ENCODE measurements around the gene ZKSCAN2. TPM values are rescaled to one million over a fixed set of nuclear protein-coding genes. Genes with fewer than 3 reads are reported as not detected.
A peak's percentile ranks its signal among the peaks of the same experiment; 100 is the strongest.

The ZKSCAN2 gene
- 2.2 and 2.6 TPM in 2 replicates for total RNA-seq (2014; rRNA removed; shearing (Covaris generic); ENCODE audit: low replicate concordance)

DNA sequence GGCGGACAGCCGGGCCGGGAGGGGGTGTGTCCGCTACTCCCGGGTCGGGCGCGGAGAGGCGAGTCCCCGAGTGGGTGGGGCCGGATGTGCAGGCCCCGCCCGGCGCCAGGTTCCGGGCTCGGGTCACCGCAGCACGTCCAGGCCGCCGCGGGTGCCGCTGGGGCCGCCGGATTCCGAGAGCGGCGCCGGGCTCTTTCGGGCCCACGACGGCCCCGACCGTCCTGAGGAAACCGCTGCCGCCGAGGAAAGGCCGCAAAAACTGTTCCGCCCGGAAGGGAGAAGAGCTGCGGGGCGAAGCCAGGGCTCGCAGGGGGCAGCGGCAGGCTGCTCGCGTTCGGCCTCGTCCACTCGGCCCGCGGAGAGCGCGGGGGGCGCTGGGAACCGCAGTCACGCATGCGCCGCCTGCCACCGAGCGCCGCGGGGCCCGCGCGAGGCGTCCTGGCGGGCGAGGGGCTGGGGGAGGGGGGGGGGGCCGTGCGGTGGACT, at the start of gene ZKSCAN2:
Gene ZKSCAN2 (minus strand): TSS at position 376 of the 486 bp plus-strand sequence. CDS start 718 bp downstream, outside the sequence.
- no peaks in the 10 kb centered on the region for H3K9me3 ChIP-seq
- H3K36me3 ChIP-seq, result peaks cover 22% of the 10 kb centered on the region
- no peaks in the 10 kb centered on the region for H3K27me3 ChIP-seq
- peak; percentile 97 for DNase-seq
- H3K4me3 ChIP-seq, result peak within 1 kb of the TSS; percentile 99

DNA sequence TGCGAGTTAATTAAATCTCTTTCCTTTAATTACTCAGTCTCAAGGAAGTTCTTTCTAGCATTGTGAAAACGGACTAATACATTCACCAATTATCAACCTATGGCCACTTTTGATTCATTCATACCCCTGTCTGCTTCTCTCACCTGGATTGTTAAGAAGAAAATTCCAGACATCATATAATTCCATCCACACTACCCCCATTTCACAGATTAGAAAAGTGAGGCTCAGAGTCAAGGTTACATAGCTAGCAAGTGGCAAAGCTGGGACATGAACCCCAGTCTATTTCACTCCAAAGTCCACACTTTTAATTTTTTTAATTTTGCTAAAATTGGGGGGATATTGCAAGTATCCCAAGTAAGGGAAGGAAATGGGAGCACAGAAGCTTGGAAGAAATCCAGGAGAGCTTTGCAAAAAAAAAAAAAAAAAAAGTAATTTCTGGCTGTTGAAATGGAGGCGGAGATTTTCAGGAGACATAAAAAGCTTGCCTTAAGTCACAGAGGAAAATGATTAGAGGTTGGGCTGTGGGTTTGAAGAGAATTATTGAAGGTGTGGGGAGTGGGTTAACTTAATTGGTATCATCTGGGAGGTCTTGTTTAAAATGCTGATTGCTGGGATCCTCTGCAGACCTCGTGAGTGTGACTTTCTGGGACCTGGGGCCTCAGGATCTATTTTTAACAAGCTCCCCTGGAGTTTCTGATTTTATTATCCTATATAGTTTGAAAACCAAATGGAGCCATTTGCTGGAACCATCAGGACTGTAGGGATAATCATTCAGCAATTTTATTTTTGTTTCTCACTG, 42.3 kb upstream of the ZKSCAN2 start:
- Histone ChIP-seq H3K36me3 (no peaks in the 10 kb centered on the region), H3K27me3 (no peaks in the 10 kb centered on the region; the same call in 1 of the 2 replicates), H3K4me3 (no peak overlapping the region), H3K9me3 (no peaks in the 10 kb centered on the region)
- no peak for DNase-seq

DNA sequence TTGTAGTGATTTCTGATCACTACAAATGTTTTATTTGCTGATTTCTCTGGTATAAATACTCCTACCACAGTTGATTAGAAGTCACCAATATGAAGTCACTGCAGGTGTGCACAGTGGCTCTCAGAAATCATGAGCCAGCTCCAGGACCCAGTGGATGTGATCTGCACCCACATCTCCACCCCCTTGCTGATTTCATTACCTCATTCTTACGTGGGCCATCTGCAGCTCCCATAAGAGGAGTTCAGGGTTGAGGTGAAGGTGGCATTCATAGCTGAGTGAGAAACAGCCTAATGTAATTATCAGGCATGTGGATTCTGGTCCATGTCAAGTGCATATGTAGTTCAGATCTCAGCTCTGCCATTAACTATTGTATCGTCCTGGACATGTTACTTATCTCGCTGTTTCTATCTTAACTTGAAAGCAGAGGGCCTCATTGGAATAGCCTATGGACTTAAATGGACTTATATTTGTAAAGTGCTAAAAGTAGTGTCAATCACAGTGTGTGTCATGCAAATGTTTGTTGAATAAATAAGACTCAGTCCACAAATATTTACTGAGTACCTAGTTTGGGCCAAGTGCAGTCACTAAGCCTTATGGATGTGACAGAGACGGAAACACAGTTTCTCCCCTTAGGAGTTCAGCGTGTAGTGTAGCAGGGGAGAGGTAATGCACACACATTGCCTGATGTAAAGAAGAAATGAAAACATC, 40.7 kb upstream of the ZKSCAN2 start:
- no peak for DNase-seq
- no peak overlapping the region for H3K4me3 ChIP-seq
- H3K36me3 ChIP-seq, result no peaks in the 10 kb centered on the region
- peaks cover 3% of the 10 kb centered on the region; the same call in 1 of the 2 replicates for H3K27me3 ChIP-seq
- H3K9me3 ChIP-seq, result no peaks in the 10 kb centered on the region

DNA sequence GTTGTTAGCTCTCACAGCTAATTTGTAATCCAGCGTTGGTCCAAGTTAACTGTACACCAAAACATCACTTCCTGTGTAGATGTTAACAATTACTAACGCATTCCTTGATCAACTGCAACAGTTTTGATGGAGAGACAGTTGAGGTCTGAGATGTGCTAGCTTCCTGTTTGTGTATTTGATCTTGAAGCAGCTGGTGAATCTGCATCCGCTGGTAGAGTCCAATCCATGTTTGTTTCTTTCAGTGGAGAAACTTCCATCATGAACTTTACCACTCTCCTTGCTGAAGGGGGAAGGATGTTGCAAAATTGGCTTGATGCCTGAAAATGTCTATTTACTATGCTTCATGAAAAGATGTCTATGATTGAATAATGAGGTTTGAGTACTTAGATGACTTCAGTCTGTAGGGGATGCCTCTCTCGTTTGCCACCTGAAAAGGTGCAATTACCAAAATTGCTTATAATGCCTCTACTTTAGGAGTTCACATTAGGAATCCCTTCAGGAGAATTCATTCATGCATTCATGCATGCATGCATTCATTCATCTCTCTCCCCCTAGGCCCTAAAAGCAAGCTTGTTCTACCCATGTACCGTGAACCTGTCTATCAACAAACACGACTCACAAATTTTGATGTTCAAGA, 39.6 kb upstream of the ZKSCAN2 start:
- H3K36me3 ChIP-seq, result no peaks in the 10 kb centered on the region
- no peak overlapping the region for H3K4me3 ChIP-seq
- no peaks in the 10 kb centered on the region for H3K9me3 ChIP-seq
- H3K27me3 ChIP-seq, result peaks cover 10% of the 10 kb centered on the region
- no peak for DNase-seq

DNA sequence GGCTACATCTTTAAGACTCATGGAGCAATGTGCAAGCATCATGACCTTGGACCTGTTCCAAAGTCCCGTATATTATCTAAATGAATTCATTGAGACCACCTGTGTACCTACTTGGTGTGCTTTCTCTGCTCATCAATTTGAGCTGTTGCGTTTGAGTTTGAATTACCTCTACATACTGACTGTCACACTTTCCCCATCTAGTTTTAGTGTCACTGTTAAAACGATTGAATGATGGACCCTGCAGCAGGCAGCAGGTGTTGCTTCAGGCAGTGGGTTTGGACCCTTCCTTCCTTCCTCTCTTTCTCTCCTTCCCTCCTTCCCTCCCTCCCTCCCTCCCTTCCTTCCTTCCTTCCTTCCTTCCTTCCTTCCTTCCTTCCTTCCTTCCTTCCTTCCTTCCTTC, 33.9 kb upstream of the ZKSCAN2 start:
- Histone ChIP-seq H3K27me3 (peaks cover 10% of the 10 kb centered on the region), H3K9me3 (no peaks in the 10 kb centered on the region), H3K4me3 (no peak overlapping the region)

DNA sequence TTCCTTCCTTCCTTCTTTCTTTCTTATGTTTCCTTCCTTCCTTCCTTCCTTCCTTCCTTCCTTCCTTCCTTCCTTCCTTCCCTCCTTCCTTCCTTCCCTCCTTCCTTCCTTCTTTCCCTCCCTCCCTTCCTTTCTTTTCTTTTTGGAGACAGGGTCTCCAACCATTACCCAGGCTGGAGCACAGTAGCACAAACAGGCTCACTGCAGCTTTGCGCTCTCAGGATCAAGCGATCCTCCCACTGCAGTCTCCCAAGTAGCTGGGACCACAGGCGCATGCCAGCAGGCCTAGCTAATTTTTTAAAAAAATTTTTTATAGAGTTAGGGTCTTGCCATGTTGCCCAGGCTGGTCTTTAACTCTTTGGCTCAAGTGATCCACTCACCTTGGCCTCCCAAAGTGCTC, 31.8 kb upstream of the ZKSCAN2 start:
- Histone ChIP-seq H3K27me3 (peaks cover 12% of the 10 kb centered on the region), H3K9me3 (peaks cover 3% of the 10 kb centered on the region), H3K36me3 (no peaks in the 10 kb centered on the region), H3K4me3 (no peak overlapping the region)
- DNase-seq, result no peak

More for the DNA sequence above, 33.9 kb upstream of the ZKSCAN2 start:
- H3K36me3 ChIP-seq, result no peaks in the 10 kb centered on the region
- no peak for DNase-seq

DNA sequence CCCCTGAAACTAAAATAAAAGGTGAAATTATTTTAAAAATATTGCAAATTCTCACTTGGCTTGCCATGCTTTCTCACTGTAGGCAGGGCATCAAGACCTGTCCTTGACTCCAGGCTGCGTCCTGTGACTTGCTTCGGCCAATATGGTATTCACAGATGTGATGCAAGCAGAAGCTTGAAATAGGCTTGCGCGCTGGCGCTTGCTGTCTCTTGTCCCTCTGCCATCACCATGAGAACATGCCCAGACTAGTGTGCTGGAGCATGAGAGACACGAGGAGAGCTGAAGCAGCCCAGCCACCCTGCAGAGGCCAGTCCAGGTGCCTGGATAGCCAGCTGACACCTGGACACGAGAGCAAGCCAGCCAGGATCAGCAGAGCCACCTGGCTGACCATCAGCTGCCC, 21.8 kb upstream of the ZKSCAN2 start:
- no peaks in the 10 kb centered on the region for H3K27me3 ChIP-seq
- peaks cover 4% of the 10 kb centered on the region; the same call in 1 of the 2 replicates for H3K9me3 ChIP-seq
- no peak for DNase-seq
- H3K4me3 ChIP-seq, result no peak overlapping the region
- H3K36me3 ChIP-seq, result no peaks in the 10 kb centered on the region

DNA sequence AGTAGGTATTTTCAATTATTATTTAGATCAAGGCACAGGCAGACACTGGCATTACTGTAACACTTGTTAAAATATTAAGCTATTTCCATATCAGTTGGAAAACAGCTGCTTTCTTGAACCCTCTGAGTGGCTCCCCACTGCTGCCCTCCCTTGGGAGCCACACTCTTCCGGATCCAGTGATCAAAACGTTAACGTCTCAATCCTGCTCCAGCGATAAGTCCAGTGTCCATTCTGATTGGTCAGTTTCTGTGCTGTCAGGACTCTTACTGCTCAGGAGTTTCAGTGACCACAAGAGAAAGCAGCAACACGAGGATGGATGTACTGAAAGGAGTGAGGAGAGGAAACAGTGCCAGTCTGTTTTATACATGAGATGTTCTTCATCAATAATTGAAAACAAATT, 13.8 kb upstream of the ZKSCAN2 start:
- no peaks in the 10 kb centered on the region for H3K27me3 ChIP-seq
- no peak for DNase-seq
- H3K9me3 ChIP-seq, result no peaks in the 10 kb centered on the region
- no peak overlapping the region for H3K4me3 ChIP-seq
- peaks cover 3% of the 10 kb centered on the region for H3K36me3 ChIP-seq

DNA sequence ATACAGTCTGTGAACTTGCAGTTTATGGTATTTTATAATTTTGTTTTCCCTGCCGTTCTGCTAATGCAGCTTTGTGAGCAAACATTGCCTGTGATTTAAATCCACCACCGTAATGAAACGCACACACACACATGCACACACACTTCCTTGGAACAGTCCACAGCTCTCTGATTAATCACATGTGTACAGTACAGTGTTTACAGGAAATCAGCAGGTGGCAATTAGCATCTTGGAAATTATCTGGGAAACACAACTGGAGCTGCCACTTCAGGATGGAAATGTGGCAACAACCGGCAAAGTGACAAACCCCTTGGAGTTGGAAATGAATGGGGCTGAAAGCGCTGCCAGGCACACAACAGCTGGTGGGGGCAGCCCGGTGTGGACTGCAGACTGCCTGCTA, 12.9 kb upstream of the ZKSCAN2 start:
- Histone ChIP-seq H3K36me3 (peaks cover 7% of the 10 kb centered on the region), H3K9me3 (no peaks in the 10 kb centered on the region), H3K4me3 (no peak overlapping the region), H3K27me3 (no peaks in the 10 kb centered on the region)
- DNase-seq, result no peak

DNA sequence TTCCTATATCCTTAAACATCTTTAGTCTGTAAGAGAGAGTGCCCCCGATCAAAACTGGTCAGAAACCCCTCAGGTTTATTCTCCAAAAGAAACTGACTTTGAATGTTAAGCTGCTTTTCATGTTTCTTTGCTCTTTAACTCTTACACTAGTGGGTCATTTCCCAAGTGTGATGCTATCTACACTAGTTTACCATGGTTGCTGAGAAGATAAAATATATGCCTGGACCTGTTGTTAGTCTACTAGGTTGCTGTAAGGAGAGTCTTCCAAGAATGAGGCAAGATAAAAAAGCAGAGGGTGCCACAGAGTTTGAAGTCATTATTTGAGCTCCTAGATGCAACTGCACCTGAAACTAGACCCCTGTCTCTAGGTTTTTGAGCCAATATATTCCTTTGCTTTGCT, 12.2 kb upstream of the ZKSCAN2 start:
- peaks cover 10% of the 10 kb centered on the region for H3K36me3 ChIP-seq
- no peak overlapping the region for H3K4me3 ChIP-seq
- no peaks in the 10 kb centered on the region for H3K27me3 ChIP-seq
- no peak for DNase-seq
- H3K9me3 ChIP-seq, result no peaks in the 10 kb centered on the region

DNA sequence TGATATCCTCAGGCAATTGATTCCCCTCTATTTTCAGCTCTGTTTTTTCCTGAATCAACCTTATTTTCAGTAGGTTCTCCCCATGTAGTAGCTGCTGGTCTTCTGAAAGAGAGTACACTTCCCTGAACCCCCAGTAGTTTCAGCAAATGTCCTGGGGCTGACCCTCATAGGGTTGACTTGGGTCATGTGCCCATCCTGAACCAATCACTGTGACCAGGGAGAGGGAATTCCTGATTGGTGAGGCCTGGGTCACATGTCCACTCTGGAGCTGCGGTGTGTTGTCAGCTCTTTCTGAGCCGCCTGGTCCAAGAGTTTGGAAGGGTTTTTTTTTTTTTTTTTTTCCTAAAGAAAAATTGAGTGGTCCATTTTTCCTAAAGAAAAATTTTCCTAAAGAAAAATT, 8.3 kb upstream of the ZKSCAN2 start:
- peaks cover 29% of the 10 kb centered on the region for H3K36me3 ChIP-seq
- no peak for DNase-seq
- H3K27me3 ChIP-seq, result no peaks in the 10 kb centered on the region
- no peaks in the 10 kb centered on the region for H3K9me3 ChIP-seq
- no peak overlapping the region for H3K4me3 ChIP-seq

DNA sequence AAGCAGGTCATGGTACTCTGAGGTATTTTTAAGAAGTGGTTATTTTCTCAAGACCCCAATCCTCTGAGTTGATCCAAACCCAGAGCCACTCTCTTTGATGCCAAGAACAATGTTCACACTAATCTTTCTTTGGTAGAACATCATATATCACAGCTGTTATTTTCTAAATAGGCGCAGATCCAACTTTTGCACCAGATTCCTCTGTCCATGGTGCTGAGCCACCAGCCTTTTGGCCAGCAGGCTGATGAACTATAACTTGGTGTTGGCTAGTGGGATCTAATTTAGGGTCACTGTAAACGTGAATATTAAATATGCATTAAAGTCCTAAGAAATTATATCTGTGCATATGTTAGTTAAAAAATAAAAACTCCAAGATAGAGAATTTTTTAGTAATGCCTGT, 7.0 kb upstream of the ZKSCAN2 start:
- no peaks in the 10 kb centered on the region for H3K27me3 ChIP-seq
- peaks cover 37% of the 10 kb centered on the region for H3K36me3 ChIP-seq
- H3K9me3 ChIP-seq, result no peaks in the 10 kb centered on the region
- DNase-seq, result peak; percentile 12
- H3K4me3 ChIP-seq, result no peak overlapping the region

DNA sequence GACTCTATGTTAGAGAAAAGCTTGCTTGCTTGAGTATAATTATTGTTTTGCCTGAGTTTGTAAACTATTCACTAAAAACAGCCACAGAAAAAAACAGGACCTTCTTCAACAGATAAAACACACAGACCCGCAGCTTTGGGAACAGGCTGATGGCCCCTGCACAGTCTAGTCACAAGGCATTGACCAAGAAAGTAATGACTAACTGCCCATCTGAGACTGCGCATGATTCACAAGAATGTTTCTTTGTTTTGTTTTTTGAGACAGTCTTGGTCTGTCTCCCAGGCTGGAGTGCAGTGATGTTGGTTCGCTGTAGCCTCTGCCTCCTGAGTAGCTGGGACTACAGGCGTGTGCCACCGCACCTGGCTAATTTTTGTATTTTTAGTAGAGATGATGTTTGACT, 2.8 kb upstream of the ZKSCAN2 start:
- DNase-seq, result no peak
- Histone ChIP-seq H3K36me3 (peaks cover 34% of the 10 kb centered on the region), H3K27me3 (no peaks in the 10 kb centered on the region), H3K4me3 (no peak overlapping the region), H3K9me3 (no peaks in the 10 kb centered on the region)

DNA sequence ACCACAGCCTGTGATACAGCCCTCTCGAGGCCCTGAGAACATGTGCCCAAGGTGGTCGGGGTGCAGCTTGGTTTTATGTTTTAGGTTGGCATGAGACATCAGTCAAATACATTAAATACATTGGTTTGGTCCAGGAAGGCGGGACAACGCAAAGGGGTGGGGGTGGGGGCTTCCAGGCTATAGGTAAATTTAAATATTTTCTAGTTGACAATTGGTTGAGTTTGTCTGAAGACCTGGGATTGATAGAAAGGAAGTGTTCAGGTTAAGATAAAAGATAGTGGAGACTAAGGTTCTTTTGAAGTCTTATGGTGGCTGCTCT, 1.2 kb upstream of the ZKSCAN2 start:
- H3K4me3 ChIP-seq, result peak overlapping the region; percentile 99
- H3K9me3 ChIP-seq, result no peaks in the 10 kb centered on the region
- DNase-seq, result no peak
- no peaks in the 10 kb centered on the region for H3K27me3 ChIP-seq
- peaks cover 27% of the 10 kb centered on the region for H3K36me3 ChIP-seq

DNA sequence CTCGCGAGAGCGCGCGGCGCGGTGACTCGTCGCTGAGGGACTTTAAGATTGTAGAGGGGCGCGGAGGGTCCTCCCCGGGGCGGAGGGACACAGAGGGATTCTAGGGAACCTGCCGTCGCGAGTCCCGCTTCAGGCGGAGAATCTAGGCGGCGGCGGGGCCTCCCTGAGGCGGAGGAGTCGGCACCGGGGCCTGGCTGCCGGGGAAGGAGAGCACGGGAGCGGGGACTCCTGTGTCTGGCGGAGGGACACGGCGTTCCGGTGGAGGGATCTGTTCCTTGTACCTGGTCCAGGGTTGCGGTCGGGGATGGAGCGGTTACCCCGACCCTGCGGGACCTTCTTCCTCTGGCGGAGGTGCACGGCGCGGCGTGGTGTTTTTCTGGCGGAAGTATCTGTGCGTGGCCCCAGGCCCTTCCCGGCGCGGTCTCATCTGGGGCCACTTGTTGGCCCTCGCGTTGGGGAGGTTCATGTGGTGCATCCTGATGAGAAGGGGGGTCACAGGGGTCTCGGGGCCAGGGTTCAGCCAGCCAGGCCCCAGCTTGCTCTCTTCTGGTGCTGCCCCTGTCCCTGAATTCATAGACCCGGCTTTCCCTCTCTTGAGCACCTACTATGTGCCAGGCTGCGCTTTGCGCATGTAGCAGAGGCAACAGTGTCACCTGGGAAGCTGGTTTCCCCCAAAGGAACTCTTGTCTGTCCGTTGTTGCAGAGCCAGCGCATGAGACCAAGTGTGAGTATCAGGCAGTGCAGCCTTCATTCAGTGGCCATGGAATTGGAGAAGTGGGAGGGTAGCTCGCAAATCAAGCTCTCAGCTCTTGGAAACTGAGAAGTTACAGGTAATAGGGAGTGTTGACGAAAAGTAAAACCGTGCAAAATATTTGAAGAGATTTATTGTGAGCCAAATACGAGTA, 563 bp upstream of the ZKSCAN2 start:
- H3K9me3 ChIP-seq, result no peaks in the 10 kb centered on the region
- H3K4me3 ChIP-seq, result peak overlapping the region; percentile 99
- DNase-seq, result peak; percentile 91
- no peaks in the 10 kb centered on the region for H3K27me3 ChIP-seq
- peaks cover 29% of the 10 kb centered on the region for H3K36me3 ChIP-seq

DNA sequence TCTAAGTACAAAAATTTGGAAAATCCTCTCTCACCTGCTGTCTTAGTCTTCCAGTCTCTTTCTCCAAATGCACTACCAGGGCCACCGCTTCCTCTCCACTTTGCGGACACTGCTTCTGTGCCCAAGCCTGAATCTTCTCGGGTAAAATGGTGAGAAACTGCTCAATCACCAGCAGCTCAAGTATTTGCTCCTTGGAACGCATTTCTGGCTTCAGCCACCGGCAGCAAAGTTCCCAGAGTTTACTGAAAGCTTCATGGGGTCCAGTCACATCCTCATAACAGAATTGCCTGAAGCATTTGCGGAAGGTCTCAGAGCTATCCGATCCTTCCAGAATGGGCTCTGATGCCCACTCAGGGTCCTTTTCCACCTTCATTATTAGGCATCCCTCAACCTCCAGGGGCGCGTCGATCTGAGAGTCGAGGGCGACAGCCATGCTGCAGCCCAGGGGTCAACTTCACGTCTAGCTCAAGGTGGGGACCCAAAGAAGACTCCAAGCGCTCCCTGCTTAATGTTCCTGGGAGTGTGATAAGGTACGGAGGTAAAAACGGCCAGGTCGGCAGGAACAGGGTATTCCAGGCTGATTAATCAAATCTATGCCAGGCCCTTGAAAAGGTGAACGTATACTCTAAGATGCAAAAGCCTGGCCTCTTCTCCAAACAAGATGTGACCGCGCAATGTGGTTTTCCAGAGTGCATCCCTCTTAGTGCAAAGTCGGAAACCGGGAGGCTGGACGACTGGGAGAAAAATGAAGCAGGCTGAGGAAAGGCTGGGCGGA, 763 bp downstream of the ZKSCAN2 start:
- peaks cover 21% of the 10 kb centered on the region for H3K36me3 ChIP-seq
- peak; percentile 8 for DNase-seq
- no peaks in the 10 kb centered on the region for H3K27me3 ChIP-seq
- H3K9me3 ChIP-seq, result no peaks in the 10 kb centered on the region
- peak overlapping the region; percentile 99 for H3K4me3 ChIP-seq

All from MG63 (cell line).